ENCODE data around the gene PAX5.

Gene PAX5

GRCh38 chr9:36901528-36901927, 132.5 kb downstream of the PAX5 start:
- no peaks in the 10 kb centered on the region for H3K27me3 ChIP-seq (ENCODE audit: insufficient read depth, low read length)
- H3K36me3 ChIP-seq (ENCODE audit: insufficient read depth, low read depth, low read length), result no peaks in the 10 kb centered on the region
- no peaks in the 10 kb centered on the region; the same call in 1 of the 2 replicates for H3K4me1 ChIP-seq (ENCODE audit: insufficient read depth, low read length)
- H3K9ac ChIP-seq (ENCODE audit: low read depth, low read length), result no peak overlapping the region
- H3K4me3 ChIP-seq (ENCODE audit: low read length), result no peak overlapping the region
- H3K27ac ChIP-seq (ENCODE audit: low read length), result no peak overlapping the region
- H3K9me3 ChIP-seq (ENCODE audit: insufficient read depth, low read depth, low read length), result no peaks in the 10 kb centered on the region

DNA sequence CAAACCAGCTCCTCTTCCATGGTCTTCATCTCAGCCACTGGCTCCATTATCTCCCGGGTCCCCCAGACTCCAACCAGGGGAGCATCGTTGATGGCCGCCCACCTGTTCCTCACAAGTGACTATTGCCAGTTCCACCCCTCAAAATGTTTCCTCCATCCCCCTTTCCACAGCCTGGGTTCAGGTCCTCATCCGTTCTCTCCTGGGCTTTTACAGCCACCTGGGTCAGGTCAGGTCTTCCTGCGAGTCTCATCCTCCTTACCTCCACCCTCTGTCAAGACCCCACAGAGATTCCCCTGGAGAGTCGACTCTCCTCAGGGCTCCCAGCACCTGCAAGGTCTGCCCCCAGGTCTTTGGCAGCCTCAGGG, 133.2 kb downstream of the PAX5 start:
- H3K4me1 ChIP-seq (ENCODE audit: insufficient read depth, low read length), result no peaks in the 10 kb centered on the region
- H3K9ac ChIP-seq (ENCODE audit: low read depth, low read length), result no peak overlapping the region
- H3K27ac ChIP-seq (ENCODE audit: low read length), result no peak overlapping the region
- no peak overlapping the region for H3K4me3 ChIP-seq (ENCODE audit: low read length)
- no peaks in the 10 kb centered on the region for H3K36me3 ChIP-seq (ENCODE audit: insufficient read depth, low read depth, low read length)
- no peaks in the 10 kb centered on the region; the same call in 1 of the 2 replicates for H3K27me3 ChIP-seq (ENCODE audit: insufficient read depth, low read length)
- H3K9me3 ChIP-seq (ENCODE audit: insufficient read depth, low read depth, low read length), result no peaks in the 10 kb centered on the region

- Histone ChIP-seq H3K4me1 (ENCODE audit: insufficient read depth, low read length) (no peaks in the 10 kb centered on the region), H3K4me3 (ENCODE audit: low read length) (no peak overlapping the region), H3K9ac (ENCODE audit: low read depth, low read length) (no peak overlapping the region), H3K27ac (ENCODE audit: low read length) (no peak overlapping the region), H3K9me3 (ENCODE audit: insufficient read depth, low read depth, low read length) (no peaks in the 10 kb centered on the region), H3K27me3 (ENCODE audit: insufficient read depth, low read length) (no peaks in the 10 kb centered on the region; the same call in 1 of the 2 replicates), H3K36me3 (ENCODE audit: insufficient read depth, low read depth, low read length) (no peaks in the 10 kb centered on the region)
Measured at GRCh38 chr9:36900136-36900855, 133.8 kb downstream of the PAX5 start.

- no peaks in the 10 kb centered on the region for H3K36me3 ChIP-seq (ENCODE audit: insufficient read depth, low read depth, low read length)
Measured at GRCh38 chr9:36899406-36899805, 134.7 kb downstream of the PAX5 start.

GRCh38 chr9:36898431-36899020, 135.5 kb downstream of the PAX5 start:
- no peaks in the 10 kb centered on the region for H3K9me3 ChIP-seq (ENCODE audit: insufficient read depth, low read depth, low read length)
- H3K36me3 ChIP-seq (ENCODE audit: insufficient read depth, low read depth, low read length), result no peaks in the 10 kb centered on the region
- H3K4me1 ChIP-seq (ENCODE audit: insufficient read depth, low read length), result no peaks in the 10 kb centered on the region
- no peak overlapping the region for H3K27ac ChIP-seq (ENCODE audit: low read length)
- no peak overlapping the region for H3K4me3 ChIP-seq (ENCODE audit: low read length)
- no peak overlapping the region for H3K9ac ChIP-seq (ENCODE audit: low read depth, low read length)
- H3K27me3 ChIP-seq (ENCODE audit: insufficient read depth, low read length), result no peaks in the 10 kb centered on the region; the same call in 1 of the 2 replicates

More at GRCh38 chr9:36899406-36899805, 134.7 kb downstream of the PAX5 start:
- Histone ChIP-seq H3K4me1 (ENCODE audit: insufficient read depth, low read length) (no peaks in the 10 kb centered on the region), H3K27me3 (ENCODE audit: insufficient read depth, low read length) (no peaks in the 10 kb centered on the region; the same call in 1 of the 2 replicates), H3K9ac (ENCODE audit: low read depth, low read length) (no peak overlapping the region), H3K9me3 (ENCODE audit: insufficient read depth, low read depth, low read length) (no peaks in the 10 kb centered on the region), H3K4me3 (ENCODE audit: low read length) (no peak overlapping the region), H3K27ac (ENCODE audit: low read length) (no peak overlapping the region)

DNA sequence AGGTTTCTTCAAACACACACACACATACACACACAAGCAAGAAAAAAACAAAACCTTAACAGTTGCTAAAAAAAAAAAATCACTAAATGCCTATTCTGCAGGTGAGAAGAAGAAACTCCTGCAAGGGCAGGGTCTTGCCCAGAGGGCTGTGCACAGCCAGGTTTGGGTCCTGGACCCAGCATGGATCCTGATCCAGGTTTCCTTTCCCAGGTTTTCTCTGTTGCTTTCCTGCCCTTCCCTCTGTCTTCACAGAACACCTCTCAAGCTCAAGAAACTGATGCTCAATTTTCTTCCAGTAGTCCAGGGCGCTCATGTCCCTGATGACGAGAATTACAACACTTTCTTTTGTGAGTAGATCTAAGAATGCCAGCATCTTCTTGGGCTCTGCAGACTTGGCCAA, 136.6 kb downstream of the PAX5 start:
- H3K4me1 ChIP-seq (ENCODE audit: insufficient read depth, low read length), result no peaks in the 10 kb centered on the region
- H3K4me3 ChIP-seq (ENCODE audit: low read length), result no peak overlapping the region
- no peaks in the 10 kb centered on the region for H3K9me3 ChIP-seq (ENCODE audit: insufficient read depth, low read depth, low read length)
- no peaks in the 10 kb centered on the region for H3K36me3 ChIP-seq (ENCODE audit: insufficient read depth, low read depth, low read length)
- no peaks in the 10 kb centered on the region; the same call in 1 of the 2 replicates for H3K27me3 ChIP-seq (ENCODE audit: insufficient read depth, low read length)
- no peak overlapping the region for H3K9ac ChIP-seq (ENCODE audit: low read depth, low read length)
- no peak overlapping the region for H3K27ac ChIP-seq (ENCODE audit: low read length)

DNA sequence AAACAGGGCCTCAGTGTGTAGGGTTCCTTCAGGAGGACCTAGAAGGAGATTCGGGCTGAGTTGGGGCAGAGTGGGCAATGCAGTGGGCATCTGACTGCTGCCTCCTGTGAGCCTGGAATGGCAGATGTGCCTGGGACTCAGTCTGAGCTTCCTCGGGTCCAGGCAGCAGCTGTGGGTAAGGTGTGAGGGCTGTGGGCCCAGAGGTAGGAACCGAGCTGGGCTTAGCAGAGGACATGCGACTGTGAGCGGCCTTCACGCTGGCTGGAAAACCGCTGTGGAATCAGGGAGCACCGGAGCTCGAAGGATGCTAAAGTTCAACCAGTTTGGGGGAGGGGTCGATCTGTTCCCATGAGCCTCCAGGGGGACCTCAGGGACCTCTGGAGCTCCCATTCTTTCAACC, 137.0 kb downstream of the PAX5 start:
- Histone ChIP-seq H3K36me3 (ENCODE audit: insufficient read depth, low read depth, low read length) (no peaks in the 10 kb centered on the region), H3K27me3 (ENCODE audit: insufficient read depth, low read length) (no peaks in the 10 kb centered on the region; the same call in 1 of the 2 replicates), H3K4me1 (ENCODE audit: insufficient read depth, low read length) (no peaks in the 10 kb centered on the region), H3K4me3 (ENCODE audit: low read length) (no peak overlapping the region), H3K9me3 (ENCODE audit: insufficient read depth, low read depth, low read length) (no peaks in the 10 kb centered on the region), H3K27ac (ENCODE audit: low read length) (no peak overlapping the region), H3K9ac (ENCODE audit: low read depth, low read length) (no peak overlapping the region)

- Histone ChIP-seq H3K9ac (ENCODE audit: low read depth, low read length) (no peak overlapping the region), H3K36me3 (ENCODE audit: insufficient read depth, low read depth, low read length) (no peaks in the 10 kb centered on the region), H3K27ac (ENCODE audit: low read length) (no peak overlapping the region), H3K4me3 (ENCODE audit: low read length) (no peak overlapping the region), H3K4me1 (ENCODE audit: insufficient read depth, low read length) (peaks cover 6% of the 10 kb centered on the region; the same call in 1 of the 2 replicates), H3K9me3 (ENCODE audit: insufficient read depth, low read depth, low read length) (no peaks in the 10 kb centered on the region), H3K27me3 (ENCODE audit: insufficient read depth, low read length) (no peaks in the 10 kb centered on the region; the same call in 1 of the 2 replicates)
Measured at GRCh38 chr9:36896296-36896695, 137.8 kb downstream of the PAX5 start.

DNA sequence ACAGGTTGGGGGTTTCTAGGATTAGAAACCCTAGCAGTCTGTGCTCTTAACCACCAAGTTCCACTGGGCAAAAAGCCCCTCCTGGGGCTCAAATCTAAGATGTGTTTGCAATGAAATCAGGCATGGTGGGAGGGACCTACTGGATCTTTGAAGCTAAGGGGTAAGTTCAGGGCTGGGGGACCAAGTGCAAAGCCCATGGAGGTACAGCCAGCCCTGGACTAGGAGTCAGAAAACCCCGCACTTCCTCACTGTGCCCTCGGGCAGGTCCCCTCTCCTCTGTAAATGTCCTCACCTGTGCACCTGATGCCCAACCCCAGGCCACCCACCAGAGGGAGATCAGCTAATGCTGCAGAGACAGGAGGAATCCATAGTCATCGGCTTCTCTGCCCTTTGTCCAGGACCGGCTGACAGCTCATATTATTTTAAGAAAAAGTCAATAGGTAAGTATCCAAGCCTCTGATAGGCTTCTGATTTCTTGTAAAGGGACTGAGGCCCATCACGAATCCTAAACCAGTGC, 138.3 kb downstream of the PAX5 start:
- H3K27ac ChIP-seq (ENCODE audit: low read length), result no peak overlapping the region
- H3K4me1 ChIP-seq (ENCODE audit: insufficient read depth, low read length), result peaks cover 8% of the 10 kb centered on the region; the same call in 1 of the 2 replicates
- no peaks in the 10 kb centered on the region for H3K36me3 ChIP-seq (ENCODE audit: insufficient read depth, low read depth, low read length)
- no peaks in the 10 kb centered on the region; the same call in 1 of the 2 replicates for H3K27me3 ChIP-seq (ENCODE audit: insufficient read depth, low read length)
- H3K9ac ChIP-seq (ENCODE audit: low read depth, low read length), result no peak overlapping the region
- H3K4me3 ChIP-seq (ENCODE audit: low read length), result no peak overlapping the region
- H3K9me3 ChIP-seq (ENCODE audit: insufficient read depth, low read depth, low read length), result no peaks in the 10 kb centered on the region

GRCh38 chr9:36894695-36895310, 139.3 kb downstream of the PAX5 start:
- Histone ChIP-seq H3K9ac (ENCODE audit: low read depth, low read length) (no peak overlapping the region), H3K4me1 (ENCODE audit: insufficient read depth, low read length) (peaks cover 8% of the 10 kb centered on the region; the same call in 1 of the 2 replicates), H3K9me3 (ENCODE audit: insufficient read depth, low read depth, low read length) (no peaks in the 10 kb centered on the region), H3K27ac (ENCODE audit: low read length) (no peak overlapping the region), H3K4me3 (ENCODE audit: low read length) (no peak overlapping the region), H3K36me3 (ENCODE audit: insufficient read depth, low read depth, low read length) (no peaks in the 10 kb centered on the region), H3K27me3 (ENCODE audit: insufficient read depth, low read length) (no peaks in the 10 kb centered on the region; the same call in 1 of the 2 replicates)

GRCh38 chr9:36893911-36894310, 140.2 kb downstream of the PAX5 start:
- H3K9ac ChIP-seq (ENCODE audit: low read depth, low read length), result no peak overlapping the region
- no peak overlapping the region for H3K4me3 ChIP-seq (ENCODE audit: low read length)
- peaks cover 8% of the 10 kb centered on the region; the same call in 1 of the 2 replicates for H3K4me1 ChIP-seq (ENCODE audit: insufficient read depth, low read length)
- no peaks in the 10 kb centered on the region; the same call in 1 of the 2 replicates for H3K27me3 ChIP-seq (ENCODE audit: insufficient read depth, low read length)
- no peak overlapping the region for H3K27ac ChIP-seq (ENCODE audit: low read length)
- no peaks in the 10 kb centered on the region for H3K9me3 ChIP-seq (ENCODE audit: insufficient read depth, low read depth, low read length)
- no peaks in the 10 kb centered on the region for H3K36me3 ChIP-seq (ENCODE audit: insufficient read depth, low read depth, low read length)
